Sigmoid colon (tissue), 4 donors: ENCODE measurements around the gene SULT1A2.

ENCODE experiments used
- POLR2A ChIP-seq, 2 donors: fragments of 450-650 bp; IDR thresholded peaks; one replicate each; pipeline ENCODE4 v1.6.1; 2016; ENCODE audit warnings: antibody characterized with exemption in 2 of 2, mild to moderate bottlenecking in 2 of 2, moderate library complexity in 2 of 2
- POLR2AphosphoS5 ChIP-seq, 4 donors: sonication (generic); formaldehyde crosslinking; IDR thresholded peaks; one replicate each; pipeline ENCODE4 v1.6.1; 2017; ENCODE audit warnings: antibody characterized with exemption in 4 of 4
- TF ChIP-seq, protein P1 (sequence below), 4 experiments: fragments of 450-650 bp in 3 of 4; fragments of 200-600 bp in 1 of 4; IDR thresholded peaks; one replicate each; pipeline ENCODE4 v1.5.1; 2016 to 2019; ENCODE audit warnings: antibody characterized with exemption in 4 of 4, mild to moderate bottlenecking in 3 of 4, moderate library complexity in 2 of 4

DNA sequence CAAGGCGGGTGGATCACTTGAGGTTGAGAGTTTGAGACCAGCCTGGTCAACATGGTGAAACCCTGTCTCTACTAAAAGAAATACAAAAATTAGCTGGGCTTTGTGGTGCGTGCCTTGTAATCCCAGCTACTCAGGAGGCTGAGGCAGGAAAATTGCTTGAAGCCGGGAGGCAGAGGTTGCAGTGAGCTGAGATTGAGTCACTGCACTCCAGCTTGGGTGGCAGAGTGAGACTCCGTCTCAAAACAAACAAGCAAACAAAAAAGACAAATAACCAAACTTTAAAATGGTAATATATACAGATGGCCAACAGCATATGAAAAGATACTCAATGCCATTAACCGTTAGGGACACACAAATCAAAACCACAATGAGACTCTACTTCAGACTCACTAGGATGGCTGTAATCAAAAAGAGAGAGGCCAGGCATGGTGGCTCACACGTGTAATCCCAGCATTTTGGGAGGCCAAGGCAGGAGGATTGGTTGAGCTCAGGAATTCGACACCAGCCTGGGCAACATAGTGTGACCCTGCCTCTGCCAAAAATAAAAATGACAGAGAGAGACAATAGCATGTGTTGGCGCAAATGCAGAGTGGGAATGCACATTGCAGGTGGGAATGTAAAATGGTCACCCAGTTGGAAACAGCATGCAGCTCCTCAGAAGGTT, 21.3 kb downstream of the SULT1A2 start:
- TF ChIP-seq, protein P1, sequence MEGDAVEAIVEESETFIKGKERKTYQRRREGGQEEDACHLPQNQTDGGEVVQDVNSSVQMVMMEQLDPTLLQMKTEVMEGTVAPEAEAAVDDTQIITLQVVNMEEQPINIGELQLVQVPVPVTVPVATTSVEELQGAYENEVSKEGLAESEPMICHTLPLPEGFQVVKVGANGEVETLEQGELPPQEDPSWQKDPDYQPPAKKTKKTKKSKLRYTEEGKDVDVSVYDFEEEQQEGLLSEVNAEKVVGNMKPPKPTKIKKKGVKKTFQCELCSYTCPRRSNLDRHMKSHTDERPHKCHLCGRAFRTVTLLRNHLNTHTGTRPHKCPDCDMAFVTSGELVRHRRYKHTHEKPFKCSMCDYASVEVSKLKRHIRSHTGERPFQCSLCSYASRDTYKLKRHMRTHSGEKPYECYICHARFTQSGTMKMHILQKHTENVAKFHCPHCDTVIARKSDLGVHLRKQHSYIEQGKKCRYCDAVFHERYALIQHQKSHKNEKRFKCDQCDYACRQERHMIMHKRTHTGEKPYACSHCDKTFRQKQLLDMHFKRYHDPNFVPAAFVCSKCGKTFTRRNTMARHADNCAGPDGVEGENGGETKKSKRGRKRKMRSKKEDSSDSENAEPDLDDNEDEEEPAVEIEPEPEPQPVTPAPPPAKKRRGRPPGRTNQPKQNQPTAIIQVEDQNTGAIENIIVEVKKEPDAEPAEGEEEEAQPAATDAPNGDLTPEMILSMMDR (IDR thresholded peaks at IDR 0.05) = no peak
- no peak for TF ChIP-seq POLR2A (IDR thresholded peaks at IDR 0.05)
- no peak for TF ChIP-seq POLR2AphosphoS5 (IDR thresholded peaks at IDR 0.05)
